Stimulated activated naive CD8-positive, alpha-beta T cell treated with anti-CD3 and anti-CD28 coated beads, Interleukin-15, Interleukin-2, amounts not matched to agents 100 ng/mL and 50 ng/mL, for 24 hours (primary cell): ENCODE results near the gene MFAP2.
"Not testable (repeated sequence)": the region's sequence is repeated elsewhere in the genome, so short reads cannot be mapped to it uniquely, and the experiment has no call there.

ENCODE experiments used
- H3K27ac Mint-ChIP-seq: one replicate; pipeline ENCODE4 v1.8.0; 2021; ENCODE audit warnings: mild to moderate bottlenecking, mixed read lengths
- H3K27me3 Mint-ChIP-seq: one replicate; pipeline ENCODE4 v1.8.0; 2021; ENCODE audit warnings: mixed read lengths
- H3K36me3 Mint-ChIP-seq: one replicate; pipeline ENCODE4 v1.8.0; 2021; ENCODE audit warnings: low read depth, mixed read lengths
- H3K4me1 Mint-ChIP-seq: one replicate; pipeline ENCODE4 v1.8.0; 2021; ENCODE audit warnings: low read depth, mixed read lengths
- H3K4me3 Mint-ChIP-seq: one replicate; pipeline ENCODE4 v1.8.0; 2021; ENCODE audit warnings: mild to moderate bottlenecking, mixed read lengths
- H3K9me3 Mint-ChIP-seq: one replicate; pipeline ENCODE4 v1.8.0; 2021; ENCODE audit warnings: mixed read lengths

Gene MFAP2

GRCh38 chr1:16946185-16946584 lies 34.2 kb downstream of the MFAP2 start:
- peaks cover 12% of the 10 kb centered on the region for H3K36me3 Mint-ChIP-seq
- H3K27me3 Mint-ChIP-seq, H3K4me1 Mint-ChIP-seq, H3K27ac Mint-ChIP-seq, H3K9me3 Mint-ChIP-seq, H3K4me3 Mint-ChIP-seq: not testable (repeated sequence)

- H3K36me3 Mint-ChIP-seq = peaks cover 16% of the 10 kb centered on the region
- H3K27ac Mint-ChIP-seq, H3K27me3 Mint-ChIP-seq, H3K4me3 Mint-ChIP-seq, H3K9me3 Mint-ChIP-seq, H3K4me1 Mint-ChIP-seq: not testable (repeated sequence)
Measured at GRCh38 chr1:16945512-16945911, 34.9 kb downstream of the MFAP2 start.

- peaks cover 16% of the 10 kb centered on the region for H3K36me3 Mint-ChIP-seq
- H3K9me3 Mint-ChIP-seq = no peaks in the 10 kb centered on the region
- H3K4me3 Mint-ChIP-seq = no peak overlapping the region
- H3K4me1 Mint-ChIP-seq = no peaks in the 10 kb centered on the region
- H3K27me3 Mint-ChIP-seq = no peaks in the 10 kb centered on the region
- H3K27ac Mint-ChIP-seq = no peak overlapping the region
Measured at GRCh38 chr1:16944038-16944437, 36.4 kb downstream of the MFAP2 start.

GRCh38 chr1:16939386-16940180 lies 40.8 kb downstream of the MFAP2 start:
- H3K27me3 Mint-ChIP-seq, H3K9me3 Mint-ChIP-seq, H3K4me1 Mint-ChIP-seq, H3K27ac Mint-ChIP-seq, H3K4me3 Mint-ChIP-seq: not testable (repeated sequence)
- H3K36me3 Mint-ChIP-seq = peaks cover 16% of the 10 kb centered on the region

GRCh38 chr1:16938351-16939321 lies 41.8 kb downstream of the MFAP2 start:
- Mint-ChIP-seq H3K9me3 (no peaks in the 10 kb centered on the region), H3K4me3 (no peak overlapping the region), H3K27ac (no peak overlapping the region), H3K36me3 (peaks cover 16% of the 10 kb centered on the region), H3K27me3 (no peaks in the 10 kb centered on the region), H3K4me1 (no peaks in the 10 kb centered on the region)

GRCh38 chr1:16936580-16936979 lies 43.8 kb downstream of the MFAP2 start:
- not testable (repeated sequence) for H3K4me1 Mint-ChIP-seq, H3K4me3 Mint-ChIP-seq, H3K27ac Mint-ChIP-seq, H3K9me3 Mint-ChIP-seq, H3K27me3 Mint-ChIP-seq
- H3K36me3 Mint-ChIP-seq = peaks cover 12% of the 10 kb centered on the region

- not testable (repeated sequence) for H3K27me3 Mint-ChIP-seq, H3K4me3 Mint-ChIP-seq, H3K4me1 Mint-ChIP-seq, H3K36me3 Mint-ChIP-seq, H3K27ac Mint-ChIP-seq, H3K9me3 Mint-ChIP-seq
Measured at GRCh38 chr1:16933945-16934344, 46.5 kb downstream of the MFAP2 start.

GRCh38 chr1:16931206-16931934 lies 49.0 kb downstream of the MFAP2 start:
- H3K9me3 Mint-ChIP-seq, H3K27me3 Mint-ChIP-seq, H3K36me3 Mint-ChIP-seq, H3K4me1 Mint-ChIP-seq, H3K4me3 Mint-ChIP-seq, H3K27ac Mint-ChIP-seq: not testable (repeated sequence)

- not testable (repeated sequence) for H3K4me1 Mint-ChIP-seq, H3K27ac Mint-ChIP-seq, H3K4me3 Mint-ChIP-seq, H3K9me3 Mint-ChIP-seq, H3K27me3 Mint-ChIP-seq, H3K36me3 Mint-ChIP-seq
Measured at GRCh38 chr1:16929146-16930041, 51.0 kb downstream of the MFAP2 start.

GRCh38 chr1:16927711-16928485 lies 52.5 kb downstream of the MFAP2 start:
- H3K4me1 Mint-ChIP-seq = peaks cover 4% of the 10 kb centered on the region
- no peak overlapping the region for H3K27ac Mint-ChIP-seq
- no peak overlapping the region for H3K4me3 Mint-ChIP-seq

GRCh38 chr1:16927256-16927655 lies 53.2 kb downstream of the MFAP2 start:
- no peaks in the 10 kb centered on the region for H3K36me3 Mint-ChIP-seq
- no peaks in the 10 kb centered on the region for H3K9me3 Mint-ChIP-seq
- peaks cover 9% of the 10 kb centered on the region for H3K4me1 Mint-ChIP-seq
- H3K27me3 Mint-ChIP-seq = no peaks in the 10 kb centered on the region
- H3K27ac Mint-ChIP-seq = no peak overlapping the region
- H3K4me3 Mint-ChIP-seq = no peak overlapping the region

More at GRCh38 chr1:16927711-16928485, 52.5 kb downstream of the MFAP2 start:
- no peaks in the 10 kb centered on the region for H3K27me3 Mint-ChIP-seq
- no peaks in the 10 kb centered on the region for H3K36me3 Mint-ChIP-seq
- H3K9me3 Mint-ChIP-seq = no peaks in the 10 kb centered on the region

GRCh38 chr1:16926491-16927073 lies 53.8 kb downstream of the MFAP2 start:
- Mint-ChIP-seq H3K9me3 (no peaks in the 10 kb centered on the region), H3K27me3 (no peaks in the 10 kb centered on the region), H3K27ac (no peak overlapping the region), H3K36me3 (no peaks in the 10 kb centered on the region), H3K4me1 (peaks cover 15% of the 10 kb centered on the region), H3K4me3 (no peak overlapping the region)

GRCh38 chr1:16925635-16926490 lies 54.6 kb downstream of the MFAP2 start:
- Mint-ChIP-seq H3K4me3 (no peak overlapping the region), H3K27ac (no peak overlapping the region), H3K9me3 (no peaks in the 10 kb centered on the region), H3K36me3 (no peaks in the 10 kb centered on the region), H3K27me3 (no peaks in the 10 kb centered on the region), H3K4me1 (peaks cover 23% of the 10 kb centered on the region)
